Left lobe of liver (tissue), 2 donors: ENCODE measurements around the gene MPPED2. TPM values are rescaled to one million over a fixed set of nuclear protein-coding genes. Genes with fewer than 3 reads are reported as not detected.

Experiments
- ATAC-seq: fragments of 200-7000 bp; cut with Tn5 transposase; one replicate; pipeline ENCODE4 v1.9.1; 2020; ENCODE audit warnings: mild to moderate bottlenecking, moderate library complexity
- DNase-seq: peaks from one replicate; pipeline ENCODE4 v3.0.0-alpha.2; 2020; ENCODE audit warnings: low spot score
- total RNA-seq: library from RNA; stranded (reverse); gene quantifications from one replicate; pipeline ENCODE4 v1.2.1, GENCODE V29; 2021
- donor health status: DM: no; HTN: no; CAD: no; lungs with moderate emphysema.
- donor health status: DM: no; HTN: yes; CAD: no.

Gene MPPED2
- total RNA-seq, 1 donor from 2014 or later: 1.0 TPM

- DNase-seq: no peak
Observed at GRCh38 chr11:30368394-30368793, 217.8 kb downstream of the MPPED2 start.

GRCh38 chr11:30365793-30366517, 220.2 kb downstream of the MPPED2 start:
- no peak for ATAC-seq
- DNase-seq: no peak

More at GRCh38 chr11:30368394-30368793, 217.8 kb downstream of the MPPED2 start:
- ATAC-seq: no peak

GRCh38 chr11:30364837-30365482, 221.2 kb downstream of the MPPED2 start:
- ATAC-seq (no peak), DNase-seq (no peak)

- DNase-seq (no peak), ATAC-seq (no peak)
Observed at GRCh38 chr11:30364139-30364836, 221.9 kb downstream of the MPPED2 start.

GRCh38 chr11:30360741-30361140, 225.4 kb downstream of the MPPED2 start:
- no peak for DNase-seq
- ATAC-seq: no peak
